Ishikawa (cell line): ENCODE results near the gene RANBP17.

Experiments
- CREB1 ChIP-seq: IDR thresholded peaks from 2 replicates; pipeline ENCODE4 v1.6.1; 2012; ENCODE audit warnings: low read depth
- EP300 ChIP-seq: IDR thresholded peaks from 2 replicates; pipeline ENCODE4 v1.6.1; 2012; ENCODE audit warnings: borderline replicate concordance
- FOXM1 ChIP-seq: IDR thresholded peaks from 2 replicates; pipeline ENCODE4 v1.6.1; 2012; ENCODE audit warnings: low read depth, borderline replicate concordance
- RAD21 ChIP-seq: IDR thresholded peaks from 2 replicates; pipeline ENCODE4 v1.6.1; 2012; ENCODE audit warnings: low read depth
- REST ChIP-seq: IDR thresholded peaks from 2 replicates; pipeline ENCODE4 v1.6.1; 2012; ENCODE audit warnings: low read depth, mild to moderate bottlenecking
- USF1 ChIP-seq: IDR thresholded peaks from 2 replicates; pipeline ENCODE4 v1.6.1; 2012
- ZBTB7A ChIP-seq: IDR thresholded peaks from 2 replicates; pipeline ENCODE4 v1.6.1; 2012; ENCODE audit warnings: low read depth

DNA sequence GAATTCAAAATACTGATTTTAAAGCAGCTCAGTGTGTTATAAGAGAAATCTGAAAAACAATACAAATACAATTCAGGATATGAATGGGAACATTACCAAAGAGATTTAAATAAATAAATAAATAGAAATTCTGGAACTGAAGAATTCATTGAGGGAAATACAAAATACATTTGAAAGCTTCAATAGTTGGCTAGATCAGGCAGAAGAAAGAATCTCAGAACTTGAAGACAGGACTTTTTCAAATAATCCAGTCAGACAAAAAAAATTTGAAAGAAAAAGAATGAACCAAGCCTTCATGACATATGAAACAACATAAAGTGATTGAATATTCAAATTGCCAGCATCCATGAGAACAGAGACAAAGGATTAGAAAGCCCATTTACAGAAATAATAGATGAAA is 387.6 kb downstream of the RANBP17 start:
- TF ChIP-seq ZBTB7A (no peak), FOXM1 (no peak), CREB1 (no peak), REST (no peak), RAD21 (no peak), EP300 (no peak), USF1 (no peak)
